Measurements from ENCODE around the gene DTD1.

Gene DTD1

DNA sequence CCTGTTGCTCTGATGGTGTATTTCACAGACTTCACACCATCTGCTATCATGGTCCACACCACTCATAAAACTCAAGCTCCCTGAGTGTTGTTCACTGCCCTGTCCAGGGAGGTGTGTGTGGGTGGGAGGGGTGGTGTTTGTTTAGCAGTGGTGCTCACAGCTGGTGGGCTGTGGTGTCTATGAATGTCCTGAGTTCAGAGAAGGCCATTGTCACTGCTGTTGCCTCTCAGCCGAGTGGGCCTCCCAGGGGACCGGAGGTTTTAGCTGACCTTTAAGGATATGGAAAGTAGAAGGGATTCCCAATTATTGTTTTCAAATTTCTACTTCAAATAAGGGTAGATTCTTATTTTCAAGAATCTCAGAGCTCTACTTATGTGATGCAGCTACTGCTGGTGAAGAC lies 45.6 kb downstream of the DTD1 start:
- in situ Hi-C loops (cut with MboI; ENCODE audit: low pct_unique_long_range_greater_than_20kb, low sequenced_read_pairs, unreplicated experiment) = loop anchor here (25.0 kb wide), 2 partner anchors 279 to 429 kb away; no protein-coding TSS in a partner anchor
- no peak for DNase-seq (ENCODE audit: low spot score)

GRCh38 chr20:18634501-18634900 lies 46.6 kb downstream of the DTD1 start:
- DNase-seq (ENCODE audit: low spot score) = no peak
- no peak for TF ChIP-seq CTCF (IDR thresholded peaks at IDR 0.05; ENCODE audit: extremely low read depth, insufficient read depth, missing control alignments)
- in situ Hi-C loops (cut with MboI; ENCODE audit: low pct_unique_long_range_greater_than_20kb, low sequenced_read_pairs, unreplicated experiment) = loop anchor here (25.0 kb wide), 2 partner anchors 278 to 428 kb away; no protein-coding TSS in a partner anchor

More for the DNA sequence above, 45.6 kb downstream of the DTD1 start:
- TF ChIP-seq CTCF (IDR thresholded peaks at IDR 0.05; ENCODE audit: extremely low read depth, insufficient read depth, missing control alignments) = no peak

DNA sequence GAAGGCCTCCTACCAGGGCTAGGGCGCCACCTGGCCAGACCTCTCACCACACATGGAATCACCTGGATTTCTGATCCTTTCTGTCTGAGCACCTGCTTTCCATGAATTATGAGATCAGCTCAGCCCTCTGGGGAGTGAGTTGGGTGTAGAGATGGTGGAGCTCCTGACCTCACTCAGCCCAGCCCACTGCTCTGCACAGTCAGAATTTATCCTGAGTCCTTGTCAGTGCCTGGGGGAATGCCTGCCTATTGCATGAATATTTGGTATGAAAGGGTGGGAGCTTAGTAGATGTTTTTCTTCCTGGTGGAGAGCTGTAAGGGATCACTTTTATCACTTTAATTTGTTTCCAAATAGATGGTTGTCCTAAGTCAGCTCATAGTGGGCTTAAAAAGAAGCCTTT lies 47.5 kb downstream of the DTD1 start:
- no peak for TF ChIP-seq CTCF (IDR thresholded peaks at IDR 0.05; ENCODE audit: extremely low read depth, insufficient read depth, missing control alignments)
- DNase-seq (ENCODE audit: low spot score) = no peak
- in situ Hi-C loops (cut with MboI; ENCODE audit: low pct_unique_long_range_greater_than_20kb, low sequenced_read_pairs, unreplicated experiment) = loop anchor here (25.0 kb wide), 2 partner anchors 277 to 427 kb away; no protein-coding TSS in a partner anchor

DNA sequence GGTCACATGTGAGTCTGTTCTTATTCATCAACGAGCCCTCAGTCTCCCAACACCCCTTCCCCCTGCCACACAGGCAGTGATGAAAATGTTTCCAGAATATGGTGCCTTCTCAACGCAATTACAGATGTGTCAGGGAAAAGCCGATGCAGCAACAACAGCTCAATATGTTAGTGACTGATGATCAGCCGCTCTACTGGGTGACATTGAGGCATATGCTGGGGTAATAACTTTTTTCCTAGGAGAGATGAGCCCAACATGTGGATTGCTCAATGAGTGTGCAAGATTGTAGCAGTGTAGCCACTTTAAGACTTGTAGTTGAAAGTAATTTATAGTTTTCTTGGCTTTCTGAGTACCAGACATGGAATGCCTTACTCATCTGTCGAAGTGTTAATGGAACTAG lies 49.4 kb downstream of the DTD1 start:
- TF ChIP-seq CTCF (IDR thresholded peaks at IDR 0.05; ENCODE audit: extremely low read depth, insufficient read depth, missing control alignments) = no peak
- in situ Hi-C loops (cut with MboI; ENCODE audit: low pct_unique_long_range_greater_than_20kb, low sequenced_read_pairs, unreplicated experiment) = loop anchor here (25.0 kb wide), 2 partner anchors 275 to 425 kb away; no protein-coding TSS in a partner anchor
- DNase-seq (ENCODE audit: low spot score) = no peak

DNA sequence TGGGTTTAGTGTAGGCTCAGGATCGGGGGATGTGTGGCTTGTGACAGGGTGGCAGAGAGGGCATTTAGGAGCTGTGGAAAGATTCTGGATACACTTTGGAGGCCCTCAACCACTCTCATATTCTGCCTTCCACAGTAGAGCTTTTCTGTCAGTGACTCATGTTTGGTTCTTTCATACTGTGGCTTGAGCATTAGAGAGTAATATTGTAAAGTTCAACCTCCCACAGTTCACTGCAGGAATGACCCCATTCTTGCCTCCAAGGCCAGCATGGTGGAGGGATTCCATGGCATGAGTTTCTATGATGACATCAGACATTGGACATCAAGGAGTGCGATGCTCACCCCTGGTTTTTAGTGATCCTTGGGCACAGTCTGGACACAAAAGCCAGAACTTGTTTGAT lies 50.9 kb downstream of the DTD1 start:
- in situ Hi-C loops (cut with MboI; ENCODE audit: low pct_unique_long_range_greater_than_20kb, low sequenced_read_pairs, unreplicated experiment) = loop anchor here (25.0 kb wide), 2 partner anchors 274 to 424 kb away; no protein-coding TSS in a partner anchor
- no peak for DNase-seq (ENCODE audit: low spot score)
- no peak for TF ChIP-seq CTCF (IDR thresholded peaks at IDR 0.05; ENCODE audit: extremely low read depth, insufficient read depth, missing control alignments)

GRCh38 chr20:18639501-18639979 lies 51.7 kb downstream of the DTD1 start:
- no peak for DNase-seq (ENCODE audit: low spot score)
- in situ Hi-C loops (cut with MboI; ENCODE audit: low pct_unique_long_range_greater_than_20kb, low sequenced_read_pairs, unreplicated experiment) = loop anchor here (25.0 kb wide), 2 partner anchors 273 to 423 kb away; no protein-coding TSS in a partner anchor
- no peak for TF ChIP-seq CTCF (IDR thresholded peaks at IDR 0.05; ENCODE audit: extremely low read depth, insufficient read depth, missing control alignments)
